PC-9 (cell line): ENCODE results near the gene BCAS3. TPM values are rescaled to one million over a fixed set of nuclear protein-coding genes. Genes with fewer than 3 reads are reported as not detected.

Source experiments
- BruUV-seq: library from RNA; stranded (reverse); fragments of 400-500 nt; replicated peaks from 2 replicates; lab custom pipeline; 2021; lab: Mats Ljungman, UMichigan
- CTCF ChIA-PET: fragments of 300-600 bp; sonication (Branson Sonifier 250); formaldehyde crosslinking; loops from one replicate; lab custom pipeline; 2022; ENCODE audit warnings: antibody characterized with exemption; lab: Charles Lee
- POLR2A ChIA-PET: fragments of 300-600 bp; sonication (Branson Sonifier 250); formaldehyde crosslinking; loops from one replicate; lab custom pipeline; 2022; ENCODE audit warnings: antibody characterized with exemption; ENCODE audit not compliant: unreplicated experiment; lab: Charles Lee
- DNase-seq, 2 experiments: peaks; one replicate each; pipeline versions ENCODE4 v3.0.0 to v3.0.0-alpha.2; 2015 to 2022; ENCODE audit warnings: mixed read lengths in 1 of 2
- H2AFZ ChIP-seq: fragments of 200-600 bp; sonication (generic); 2 replicates; pipeline ENCODE4 v1.8.1; 2017; ENCODE audit warnings: antibody characterized with exemption
- H3F3A ChIP-seq: fragments of 200-600 bp; sonication (generic); 2 replicates; pipeline ENCODE4 v1.8.1; 2017; ENCODE audit warnings: antibody characterized with exemption, mild to moderate bottlenecking, low read depth; ENCODE audit not compliant: insufficient read depth
- H3K27ac ChIP-seq: fragments of 200-600 bp; sonication (generic); 2 replicates; pipeline ENCODE4 v1.6.1; 2016; ENCODE audit warnings: mixed run types
- H3K27me3 ChIP-seq: fragments of 200-600 bp; sonication (generic); 2 replicates; pipeline ENCODE4 v1.6.1; 2016; ENCODE audit warnings: low read depth, mixed run types; ENCODE audit not compliant: insufficient read depth
- H3K36me3 ChIP-seq: fragments of 200-600 bp; sonication (generic); 2 replicates; pipeline ENCODE4 v1.6.1; 2016; ENCODE audit warnings: low read depth, mixed run types
- H3K4me1 ChIP-seq: fragments of 200-600 bp; sonication (generic); replicated peaks from 2 replicates; pipeline ENCODE4 v1.6.1; 2016; ENCODE audit warnings: mixed run types; ENCODE audit not compliant: insufficient read depth
- H3K4me2 ChIP-seq: fragments of 200-600 bp; sonication (generic); 2 replicates; pipeline ENCODE4 v1.6.1; 2017; ENCODE audit warnings: mixed run types
- H3K4me3 ChIP-seq: fragments of 200-600 bp; sonication (generic); 2 replicates; pipeline ENCODE4 v1.6.1; 2016; ENCODE audit warnings: mixed run types
- H3K79me2 ChIP-seq: fragments of 200-600 bp; sonication (generic); 2 replicates; pipeline ENCODE4 v1.6.1; 2017; ENCODE audit warnings: low read depth, mixed run types
- H3K9me2 ChIP-seq: fragments of 200-600 bp; sonication (generic); 2 replicates; pipeline ENCODE4 v1.8.1; 2017; ENCODE audit warnings: mild to moderate bottlenecking; ENCODE audit not compliant: insufficient read depth
- H3K9me3 ChIP-seq: fragments of 200-600 bp; sonication (generic); 2 replicates; pipeline ENCODE4 v1.8.1; 2016; ENCODE audit warnings: low read depth; ENCODE audit not compliant: insufficient read depth
- H4K20me1 ChIP-seq: fragments of 200-600 bp; sonication (generic); 2 replicates; pipeline ENCODE4 v1.8.1; 2017; ENCODE audit not compliant: insufficient read depth
- CTCF ChIP-seq: fragments of 200-600 bp; sonication (generic); conservative IDR thresholded peaks from 2 replicates; pipeline ENCODE4 v1.6.1; 2017; ENCODE audit warnings: mixed run types, antibody characterized with exemption, mild to moderate bottlenecking, moderate library complexity
- EZH2 ChIP-seq: fragments of 200-600 bp; sonication (generic); IDR thresholded peaks from 2 replicates; pipeline ENCODE4 v1.8.0; 2017; ENCODE audit warnings: antibody characterized with exemption, low read depth
- intact Hi-C: fragments of 100-400 bp; cut with micrococcal nuclease; formaldehyde crosslinking; loops from one replicate; pipeline ENCODE4 v1.10.0; 2022; ENCODE audit not compliant: unreplicated experiment
- total RNA-seq: library from RNA; stranded (reverse); gene quantifications from 2 replicates; pipeline ENCODE4 v1.2.3, GENCODE V29; 2021

The BCAS3 gene
- total RNA-seq, 1 experiment from 2014 or later, result 26.0 TPM

GRCh38 chr17:60656499-60656898, 21.2 kb upstream of the BCAS3 start:
- intact Hi-C loops, result no loop called here
- CTCF ChIA-PET, result interaction anchor here (0.6 kb wide), 3 partner anchors 87 to 423 kb away, joined by 3 to 5 read pairs (median 3); no protein-coding TSS in a partner anchor

GRCh38 chr17:60659156-60659555, 18.5 kb upstream of the BCAS3 start:
- peaks cover 4% of the 10 kb centered on the region; the same call in 1 of the 2 replicates for H3K79me2 ChIP-seq
- H3K4me3 ChIP-seq, result no peak overlapping the region
- no peak overlapping the region for H3K4me2 ChIP-seq
- no peaks in the 10 kb centered on the region for H3K4me1 ChIP-seq
- no peaks in the 10 kb centered on the region; the same call in 1 of the 2 replicates for H3F3A ChIP-seq
- H3K9me2 ChIP-seq, result no peaks in the 10 kb centered on the region
- H3K36me3 ChIP-seq, result no peaks in the 10 kb centered on the region
- CTCF ChIA-PET, result no interaction called here
- H4K20me1 ChIP-seq, result no peaks in the 10 kb centered on the region
- no peaks in the 10 kb centered on the region for H3K9me3 ChIP-seq
- no peak overlapping the region for H2AFZ ChIP-seq
- no TSS peak for BruUV-seq
- H3K27ac ChIP-seq, result no peak overlapping the region
- TF ChIP-seq CTCF (no peak), EZH2 (no peak)
- POLR2A ChIA-PET, result no interaction called here
- DNase-seq, result no peak
- intact Hi-C loops, result no loop called here
- H3K27me3 ChIP-seq, result no peaks in the 10 kb centered on the region

More at GRCh38 chr17:60656499-60656898, 21.2 kb upstream of the BCAS3 start:
- H3K4me1 ChIP-seq, result no peaks in the 10 kb centered on the region
- H3F3A ChIP-seq, result peaks cover 5% of the 10 kb centered on the region
- no peaks in the 10 kb centered on the region for H4K20me1 ChIP-seq
- H3K79me2 ChIP-seq, result peaks cover 4% of the 10 kb centered on the region; the same call in 1 of the 2 replicates
- no TSS peak for BruUV-seq
- no peak overlapping the region for H3K27ac ChIP-seq
- no peak overlapping the region for H3K4me3 ChIP-seq
- H3K4me2 ChIP-seq, result no peak overlapping the region
- no peaks in the 10 kb centered on the region for H3K36me3 ChIP-seq
- H2AFZ ChIP-seq, result no peak overlapping the region
- no peaks in the 10 kb centered on the region for H3K9me3 ChIP-seq
- TF ChIP-seq EZH2 (no peak), CTCF (no peak)
- no peaks in the 10 kb centered on the region for H3K9me2 ChIP-seq
- POLR2A ChIA-PET, result no interaction called here
- DNase-seq, result no peak
- no peaks in the 10 kb centered on the region for H3K27me3 ChIP-seq

DNA sequence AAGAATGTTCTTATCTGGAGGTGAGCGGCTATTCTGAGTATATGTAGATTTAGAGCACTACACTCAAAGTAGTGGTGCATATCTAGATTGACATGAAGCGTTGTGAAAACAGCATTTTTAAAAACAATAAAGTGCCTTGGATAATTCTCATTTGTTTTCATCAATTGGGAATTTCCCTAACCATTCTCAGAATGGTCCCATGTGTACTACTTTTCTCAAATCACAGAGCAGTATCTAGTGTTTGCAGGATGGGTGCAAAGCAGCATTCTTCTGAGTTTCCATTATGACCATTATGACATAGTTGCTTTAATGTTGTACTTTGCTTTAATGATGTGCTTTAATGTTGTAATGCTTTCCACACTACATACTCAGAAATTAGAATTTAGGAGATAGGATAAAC, 16.2 kb upstream of the BCAS3 start:
- BruUV-seq, result no TSS peak
- Histone ChIP-seq H3K36me3 (no peaks in the 10 kb centered on the region), H2AFZ (no peak overlapping the region), H3K9me3 (no peaks in the 10 kb centered on the region), H3K4me3 (no peak overlapping the region), H3F3A (no peaks in the 10 kb centered on the region; the same call in 1 of the 2 replicates), H3K4me1 (no peaks in the 10 kb centered on the region), H4K20me1 (no peaks in the 10 kb centered on the region), H3K9me2 (no peaks in the 10 kb centered on the region), H3K79me2 (no peaks in the 10 kb centered on the region), H3K27me3 (no peaks in the 10 kb centered on the region), H3K4me2 (no peak overlapping the region), H3K27ac (no peak overlapping the region)
- intact Hi-C loops, result no loop called here
- CTCF ChIA-PET, result interaction anchor here (0.6 kb wide), 1 partner anchor 12 kb away, joined by 4 read pairs; no protein-coding TSS in a partner anchor
- POLR2A ChIA-PET, result no interaction called here
- no peak for TF ChIP-seq CTCF
- TF ChIP-seq EZH2, result no peak
- DNase-seq, result no peak
